Measurements from ENCODE around the gene SEC61A2.

DNA sequence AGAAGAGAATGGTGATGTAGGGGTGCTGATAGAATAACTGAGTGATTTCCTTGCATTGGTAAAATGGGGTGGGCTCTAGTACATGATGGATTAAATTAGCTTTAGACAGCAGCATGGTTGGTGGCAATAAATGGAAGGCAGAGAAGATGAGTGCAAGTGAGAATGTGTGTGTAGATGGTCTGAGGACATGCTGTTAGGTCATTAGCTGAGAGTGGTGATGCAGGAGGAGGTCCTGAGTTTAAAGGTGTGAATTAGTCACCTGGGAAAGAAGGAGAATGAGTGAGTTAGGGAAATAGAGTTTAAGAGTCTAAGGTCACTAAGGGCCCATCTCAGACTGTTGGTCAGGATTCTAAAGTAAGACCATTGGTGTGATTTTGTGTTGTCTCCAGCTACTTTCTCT lies 17.9 kb upstream of the SEC61A2 start:
- no peak for TF ChIP-seq POLR2A (IDR thresholded peaks at IDR 0.05)
- TF ChIP-seq, protein P1, sequence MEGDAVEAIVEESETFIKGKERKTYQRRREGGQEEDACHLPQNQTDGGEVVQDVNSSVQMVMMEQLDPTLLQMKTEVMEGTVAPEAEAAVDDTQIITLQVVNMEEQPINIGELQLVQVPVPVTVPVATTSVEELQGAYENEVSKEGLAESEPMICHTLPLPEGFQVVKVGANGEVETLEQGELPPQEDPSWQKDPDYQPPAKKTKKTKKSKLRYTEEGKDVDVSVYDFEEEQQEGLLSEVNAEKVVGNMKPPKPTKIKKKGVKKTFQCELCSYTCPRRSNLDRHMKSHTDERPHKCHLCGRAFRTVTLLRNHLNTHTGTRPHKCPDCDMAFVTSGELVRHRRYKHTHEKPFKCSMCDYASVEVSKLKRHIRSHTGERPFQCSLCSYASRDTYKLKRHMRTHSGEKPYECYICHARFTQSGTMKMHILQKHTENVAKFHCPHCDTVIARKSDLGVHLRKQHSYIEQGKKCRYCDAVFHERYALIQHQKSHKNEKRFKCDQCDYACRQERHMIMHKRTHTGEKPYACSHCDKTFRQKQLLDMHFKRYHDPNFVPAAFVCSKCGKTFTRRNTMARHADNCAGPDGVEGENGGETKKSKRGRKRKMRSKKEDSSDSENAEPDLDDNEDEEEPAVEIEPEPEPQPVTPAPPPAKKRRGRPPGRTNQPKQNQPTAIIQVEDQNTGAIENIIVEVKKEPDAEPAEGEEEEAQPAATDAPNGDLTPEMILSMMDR (IDR thresholded peaks at IDR 0.05) = no peak
- TF ChIP-seq EP300 (IDR thresholded peaks at IDR 0.05) = no peak
- TF ChIP-seq POLR2AphosphoS5 (IDR thresholded peaks at IDR 0.05) = no peak

Measured in upper lobe of left lung (tissue), 4 donors.